Fibroblast of mammary gland (primary cell): ENCODE data around the gene CFAP251.

ENCODE experiments used
- DNase-seq: peaks from one replicate; pipeline ENCODE4 v3.0.0-alpha.2; 2010; ENCODE audit warnings: low read depth
- H3K4me3 ChIP-seq: 2 replicates; pipeline ENCODE4 v1.5.1; 2011; ENCODE audit warnings: low read depth, mild to moderate bottlenecking, low read length, moderate library complexity; ENCODE audit not compliant: control insufficient read depth
- TF ChIP-seq, protein P1 (sequence below): conservative IDR thresholded peaks from 2 replicates; pipeline ENCODE4 v1.5.1; 2011; ENCODE audit warnings: low read depth, low read length, inconsistent platforms; ENCODE audit not compliant: control insufficient read depth, insufficient read depth

The CFAP251 gene

DNA sequence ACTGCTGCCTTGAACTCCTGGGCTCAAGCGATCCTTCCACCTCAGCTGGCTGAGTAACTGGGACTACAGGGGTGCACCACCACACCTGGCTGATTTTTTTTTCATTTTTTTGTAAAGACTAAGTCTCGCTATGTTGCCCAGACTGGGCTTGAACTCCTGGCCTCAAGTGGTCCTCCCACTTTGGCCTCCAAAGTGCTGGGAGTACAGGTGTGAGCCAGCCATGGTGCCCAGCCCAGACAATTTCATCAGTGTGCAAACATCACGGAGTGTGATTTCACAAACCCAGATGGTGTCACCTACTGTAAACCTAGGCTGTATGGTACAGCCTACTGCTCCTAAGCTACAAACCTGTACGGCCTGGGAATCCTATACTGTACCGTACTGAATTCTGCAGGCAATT, 96.4 kb downstream of the CFAP251 start:
- TF ChIP-seq, protein P1, sequence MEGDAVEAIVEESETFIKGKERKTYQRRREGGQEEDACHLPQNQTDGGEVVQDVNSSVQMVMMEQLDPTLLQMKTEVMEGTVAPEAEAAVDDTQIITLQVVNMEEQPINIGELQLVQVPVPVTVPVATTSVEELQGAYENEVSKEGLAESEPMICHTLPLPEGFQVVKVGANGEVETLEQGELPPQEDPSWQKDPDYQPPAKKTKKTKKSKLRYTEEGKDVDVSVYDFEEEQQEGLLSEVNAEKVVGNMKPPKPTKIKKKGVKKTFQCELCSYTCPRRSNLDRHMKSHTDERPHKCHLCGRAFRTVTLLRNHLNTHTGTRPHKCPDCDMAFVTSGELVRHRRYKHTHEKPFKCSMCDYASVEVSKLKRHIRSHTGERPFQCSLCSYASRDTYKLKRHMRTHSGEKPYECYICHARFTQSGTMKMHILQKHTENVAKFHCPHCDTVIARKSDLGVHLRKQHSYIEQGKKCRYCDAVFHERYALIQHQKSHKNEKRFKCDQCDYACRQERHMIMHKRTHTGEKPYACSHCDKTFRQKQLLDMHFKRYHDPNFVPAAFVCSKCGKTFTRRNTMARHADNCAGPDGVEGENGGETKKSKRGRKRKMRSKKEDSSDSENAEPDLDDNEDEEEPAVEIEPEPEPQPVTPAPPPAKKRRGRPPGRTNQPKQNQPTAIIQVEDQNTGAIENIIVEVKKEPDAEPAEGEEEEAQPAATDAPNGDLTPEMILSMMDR = no peak

GRCh38 chr12:122018457-122018856, 100.1 kb downstream of the CFAP251 start:
- TF ChIP-seq, protein P1 = no peak
- no peak for DNase-seq

More for the DNA sequence above, 96.4 kb downstream of the CFAP251 start:
- no peak overlapping the region for H3K4me3 ChIP-seq
- DNase-seq = no peak

DNA sequence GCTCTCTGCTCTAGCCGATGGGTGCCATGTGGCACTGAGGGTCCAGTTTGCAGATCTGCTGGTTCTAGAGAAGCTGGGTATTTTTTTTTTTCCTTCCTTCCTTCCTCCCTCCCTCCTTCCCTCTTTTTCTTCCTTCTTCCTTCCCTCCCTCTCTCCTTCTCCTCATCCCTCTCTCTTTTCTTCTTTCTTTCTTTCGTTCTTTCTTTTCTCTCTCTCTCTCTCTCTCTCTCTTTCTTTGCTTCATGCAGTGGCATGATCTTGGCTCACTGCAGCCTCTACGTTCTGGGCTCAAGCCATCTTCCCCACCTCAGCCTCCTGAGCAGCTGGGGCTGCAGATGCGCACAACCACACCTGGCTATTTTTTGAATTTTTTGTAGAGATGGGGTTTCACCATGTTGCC, 100.5 kb downstream of the CFAP251 start:
- TF ChIP-seq, protein P1 = no peak
- no peak for DNase-seq

More at GRCh38 chr12:122018457-122018856, 100.1 kb downstream of the CFAP251 start:
- H3K4me3 ChIP-seq = no peak overlapping the region

DNA sequence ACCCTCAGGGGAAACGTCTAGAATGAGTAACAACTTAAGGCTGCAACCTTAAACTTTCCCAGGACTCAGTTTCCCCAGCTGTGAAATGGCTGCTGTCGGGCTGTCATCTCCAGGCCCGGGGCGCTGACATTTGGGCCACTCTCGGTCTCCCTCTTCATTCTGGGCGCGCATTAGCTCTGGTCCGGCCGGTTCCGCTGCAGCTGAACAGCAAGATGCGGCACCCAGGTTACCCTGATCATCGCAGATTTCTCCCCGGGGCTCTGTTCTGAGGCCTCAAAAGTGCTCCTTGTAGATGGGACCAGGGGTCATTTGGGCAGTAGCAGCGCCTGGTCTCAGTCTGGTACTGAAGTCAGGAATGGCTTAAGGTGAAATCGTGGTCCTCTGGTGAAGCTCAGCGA, 102.4 kb downstream of the CFAP251 start:
- H3K4me3 ChIP-seq = peak overlapping the region; percentile 35
- DNase-seq = no peak
- TF ChIP-seq, protein P1 = no peak

More for the DNA sequence above, 100.5 kb downstream of the CFAP251 start:
- no peak overlapping the region for H3K4me3 ChIP-seq

DNA sequence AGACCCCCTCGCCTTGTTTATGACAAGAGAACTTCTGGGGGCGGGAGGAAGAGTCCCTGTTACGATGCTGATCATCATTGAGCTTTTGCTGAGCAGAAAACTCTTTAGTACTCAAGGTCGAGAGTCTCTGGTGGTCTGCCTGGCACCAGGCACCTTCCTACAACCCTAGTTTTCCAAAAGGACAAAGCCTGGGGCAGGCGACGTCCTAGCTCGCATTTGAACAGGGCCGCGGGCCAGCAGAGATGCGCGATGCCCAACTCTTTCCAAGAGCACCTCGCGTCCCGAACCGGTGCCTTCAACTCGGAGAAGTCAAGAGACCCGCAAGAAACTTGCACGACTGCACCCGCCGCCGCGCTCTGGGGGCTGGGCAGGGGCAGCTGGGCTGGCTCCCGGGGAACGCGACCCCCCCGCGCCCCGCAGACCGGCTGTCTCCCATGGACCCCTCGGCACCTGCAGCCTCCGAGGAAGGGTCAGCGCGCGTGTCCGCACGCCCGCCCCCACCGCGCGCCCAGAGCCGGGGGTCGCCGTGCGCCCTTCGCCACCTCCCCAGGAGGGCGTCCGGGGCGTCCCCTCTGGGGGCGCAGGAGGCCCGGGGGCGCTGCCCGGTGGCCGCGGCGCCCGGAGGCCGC, 102.9 kb downstream of the CFAP251 start:
- peak overlapping the region; percentile 35 for H3K4me3 ChIP-seq
- no peak for DNase-seq

GRCh38 chr12:122021822-122022392, 103.5 kb downstream of the CFAP251 start, which contains the start of gene BCL7A:
TSS of gene BCL7A (plus strand) at chr12:122021884. CDS start at chr12:122022092, 208 bp downstream.
- TF ChIP-seq, protein P1 = no peak
- peak; percentile 58 for DNase-seq
- peak within 1 kb of the TSS; percentile 53 for H3K4me3 ChIP-seq

More for the DNA sequence above, 102.9 kb downstream of the CFAP251 start:
- TF ChIP-seq, protein P1 = no peak
